HG03558 (cell line): ENCODE measurements around the gene PAQR7.

Experiments used
- ATAC-seq: cut with Tn5 transposase; IDR thresholded peaks from one replicate; pipeline ENCODE4 v1.9.1; 2021; ENCODE audit warnings: moderate number of reproducible peaks; ENCODE audit not compliant: unreplicated experiment; ENCODE audit errors: extremely low read depth

Gene PAQR7

GRCh38 chr1:25821630-25822091 is 53.8 kb downstream of the PAQR7 start:
- ATAC-seq = no peak

GRCh38 chr1:25821112-25821476 is 54.4 kb downstream of the PAQR7 start:
- no peak for ATAC-seq

GRCh38 chr1:25820247-25821111 is 55.0 kb downstream of the PAQR7 start:
- ATAC-seq = peak; percentile 20

- ATAC-seq = peak; percentile 51
Observed at GRCh38 chr1:25819491-25820246, 55.8 kb downstream of the PAQR7 start, which contains the start of gene MTFR1L. TSS of gene MTFR1L (plus strand) at chr1:25819954. CDS start at chr1:25823105, 3,151 bp downstream.

- no peak for ATAC-seq
Observed at GRCh38 chr1:25818569-25818968, 56.9 kb downstream of the PAQR7 start.

- no peak for ATAC-seq
Observed at GRCh38 chr1:25817840-25818501, 57.5 kb downstream of the PAQR7 start.

GRCh38 chr1:25816112-25816718 is 59.3 kb downstream of the PAQR7 start:
- ATAC-seq = no peak

- no peak for ATAC-seq
Observed at GRCh38 chr1:25815208-25816111, 60.0 kb downstream of the PAQR7 start.

GRCh38 chr1:25814549-25815087 is 60.9 kb downstream of the PAQR7 start:
- ATAC-seq = no peak

GRCh38 chr1:25813734-25814471 is 61.6 kb downstream of the PAQR7 start:
- no peak for ATAC-seq

- no peak for ATAC-seq
Observed at GRCh38 chr1:25813071-25813733, 62.3 kb downstream of the PAQR7 start.
